Stimulated activated CD8-positive, alpha-beta memory T cell treated with anti-CD3 and anti-CD28 coated beads, Interleukin-12 subunit alpha, Interleukin-12 subunit beta, amount 100 ng/mL, for 1 hour (primary cell): ENCODE measurements around the gene PRKCE.

Experiments
- DNase-seq: peaks from one replicate; pipeline ENCODE4 v3.0.0-alpha.2; 2020; ENCODE audit warnings: low read depth

PRKCE gene

DNA sequence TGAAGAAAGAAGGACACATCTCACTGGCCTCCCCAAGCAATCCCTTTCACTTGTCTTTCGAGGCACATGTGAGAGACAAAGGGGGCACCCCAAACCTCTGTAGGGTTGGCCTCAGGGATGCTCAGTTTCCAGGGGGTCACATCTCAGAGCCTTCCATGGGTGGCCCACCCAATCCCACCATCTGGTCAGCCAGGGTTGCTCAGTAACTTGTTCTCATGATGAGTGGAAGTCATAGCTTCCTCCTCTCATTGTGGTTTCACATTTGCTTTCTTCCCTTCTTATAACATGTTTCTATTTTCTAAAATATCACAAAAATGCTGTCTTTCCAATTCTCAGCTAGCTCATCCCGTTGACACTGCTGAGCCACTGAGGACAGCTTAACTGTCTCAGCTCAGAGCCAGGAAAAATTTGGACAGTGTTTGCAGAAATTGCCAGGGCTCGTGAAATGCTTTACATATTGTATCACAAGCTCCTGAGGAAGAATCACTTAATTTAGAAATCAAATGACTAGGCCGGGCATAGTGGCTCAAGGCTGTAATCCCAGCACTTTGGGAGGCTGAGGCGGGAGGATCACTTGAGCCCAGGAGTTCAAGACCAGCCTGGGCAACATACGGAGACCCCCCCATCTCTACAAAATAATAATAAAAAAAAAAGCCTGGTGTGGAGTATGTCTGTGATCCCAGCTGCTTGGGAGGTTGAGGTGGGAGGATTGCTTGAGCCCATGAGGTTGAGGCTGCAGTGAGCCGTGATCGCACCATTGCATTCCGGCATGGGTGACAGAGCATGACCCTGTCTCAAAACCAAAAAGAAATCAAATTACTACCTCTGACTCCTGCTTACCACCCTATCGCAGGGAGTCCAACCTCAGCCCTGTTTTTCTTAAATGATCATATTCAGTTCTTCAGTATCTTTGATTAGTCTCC lies 129.3 kb downstream of the PRKCE start:
- no peak for DNase-seq

DNA sequence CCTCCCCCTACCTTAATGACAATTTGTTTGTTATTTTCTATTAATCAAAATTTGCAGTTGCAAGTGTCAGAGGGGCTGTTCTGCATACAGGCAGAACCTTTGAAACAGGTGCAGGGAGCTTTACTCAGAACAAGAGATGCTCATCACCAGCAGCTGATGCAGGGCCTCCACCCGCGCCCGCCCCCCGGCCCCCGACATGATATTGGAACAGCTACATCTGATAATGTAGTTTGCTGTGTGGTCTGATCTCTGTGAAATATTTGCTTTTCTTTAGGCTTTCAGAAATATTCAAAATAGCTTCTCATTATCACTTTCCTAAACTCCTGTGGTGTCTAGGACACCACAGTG lies 130.0 kb downstream of the PRKCE start:
- DNase-seq = no peak

DNA sequence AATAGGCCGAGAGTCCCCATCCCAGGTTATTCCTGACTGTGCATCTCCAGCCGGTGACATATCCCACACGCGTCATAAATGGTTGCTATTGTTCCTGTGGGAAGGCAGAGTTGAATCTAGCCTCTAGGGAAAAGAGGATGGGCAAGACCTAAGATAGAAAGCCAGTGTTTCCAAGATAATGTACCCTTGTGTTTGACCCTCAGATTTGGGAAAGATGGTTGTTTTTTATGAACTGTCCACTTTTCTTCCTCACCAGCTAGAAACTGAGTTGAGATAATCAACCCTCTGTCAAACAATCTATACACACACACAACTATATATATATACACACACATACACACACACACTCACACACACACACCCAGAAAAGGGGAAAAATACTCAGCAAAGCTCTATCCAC lies 131.0 kb downstream of the PRKCE start:
- DNase-seq = no peak

DNA sequence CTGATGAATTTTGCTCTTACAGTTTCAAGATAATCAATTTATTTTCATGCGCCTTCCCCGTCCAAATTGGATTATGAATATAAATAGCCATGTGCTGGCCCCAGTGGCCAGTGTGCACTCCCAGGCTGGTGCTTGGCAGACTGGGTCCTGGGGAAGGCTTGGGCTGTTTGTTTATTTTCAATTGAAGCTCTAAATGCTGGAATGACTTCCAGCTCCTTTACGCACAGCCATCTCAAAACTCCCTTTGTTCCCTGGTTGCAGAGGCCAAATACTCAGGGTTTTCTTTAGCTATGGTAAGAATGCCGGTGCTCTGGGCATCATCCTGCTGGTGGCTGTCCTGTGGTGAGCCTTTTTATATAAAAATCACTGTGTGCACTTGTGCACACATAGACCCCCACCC lies 131.5 kb downstream of the PRKCE start:
- no peak for DNase-seq

DNA sequence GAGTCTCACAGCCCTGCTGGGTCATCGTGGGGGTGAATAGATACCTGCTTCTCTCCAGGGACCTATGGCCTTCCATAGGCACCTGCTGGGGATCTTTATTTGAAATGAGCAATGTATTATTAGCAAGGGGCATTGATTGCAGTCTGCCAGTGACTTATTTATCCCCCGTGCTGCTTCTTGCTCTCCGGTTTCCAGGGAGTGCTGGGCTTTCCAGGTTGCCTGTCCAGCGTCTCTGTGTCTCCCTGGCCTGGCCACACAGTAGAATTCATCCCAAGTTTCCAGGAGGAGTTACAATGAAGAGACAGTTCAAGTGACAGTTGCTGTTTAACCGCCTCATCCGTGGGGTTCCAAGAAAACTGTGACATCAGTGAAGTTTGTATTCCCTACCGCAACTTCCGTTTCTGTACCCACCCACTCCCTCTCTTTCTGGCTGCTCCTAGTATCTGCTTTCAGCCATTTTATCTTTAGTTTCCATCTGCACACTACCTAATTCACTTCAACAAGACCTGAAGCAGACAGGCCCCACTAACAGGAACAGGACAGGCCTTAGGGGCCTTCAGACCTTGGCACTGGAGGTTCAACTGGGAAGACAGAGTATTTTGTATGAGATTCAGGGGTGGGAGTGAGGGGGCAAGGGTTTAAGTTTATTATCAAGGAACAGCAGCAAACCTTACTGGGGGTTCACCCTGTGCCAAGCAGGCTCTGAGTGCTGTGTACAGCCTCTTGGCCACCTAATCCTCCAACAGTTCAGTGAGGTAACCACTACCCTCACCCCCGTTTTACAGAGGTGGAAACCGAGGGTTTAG lies 134.8 kb downstream of the PRKCE start:
- DNase-seq = no peak

DNA sequence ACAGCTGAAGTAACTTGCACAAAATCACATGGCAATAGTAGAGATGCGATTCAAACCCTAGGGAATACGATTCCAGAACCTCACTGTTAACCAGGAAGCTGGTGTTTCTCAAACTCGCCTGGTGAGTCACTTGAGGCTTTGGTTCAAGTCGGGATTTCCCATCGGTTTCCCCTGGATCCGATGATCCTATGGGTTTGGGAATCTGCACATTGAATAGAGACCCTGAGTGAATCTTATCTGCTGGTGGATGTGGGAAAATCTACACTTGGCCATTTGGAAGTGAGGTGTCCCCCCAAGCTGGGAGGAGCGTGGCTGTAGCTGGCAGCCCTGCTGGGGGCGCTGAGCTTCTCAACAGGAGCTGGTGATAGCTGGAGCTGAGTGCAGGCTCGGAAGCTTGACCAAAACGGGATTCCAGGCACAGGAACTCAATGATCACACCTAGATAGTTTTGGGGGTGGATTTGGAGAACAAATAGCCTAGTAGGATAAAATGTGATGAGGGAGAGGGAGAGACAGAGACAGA lies 135.4 kb downstream of the PRKCE start:
- DNase-seq = no peak

DNA sequence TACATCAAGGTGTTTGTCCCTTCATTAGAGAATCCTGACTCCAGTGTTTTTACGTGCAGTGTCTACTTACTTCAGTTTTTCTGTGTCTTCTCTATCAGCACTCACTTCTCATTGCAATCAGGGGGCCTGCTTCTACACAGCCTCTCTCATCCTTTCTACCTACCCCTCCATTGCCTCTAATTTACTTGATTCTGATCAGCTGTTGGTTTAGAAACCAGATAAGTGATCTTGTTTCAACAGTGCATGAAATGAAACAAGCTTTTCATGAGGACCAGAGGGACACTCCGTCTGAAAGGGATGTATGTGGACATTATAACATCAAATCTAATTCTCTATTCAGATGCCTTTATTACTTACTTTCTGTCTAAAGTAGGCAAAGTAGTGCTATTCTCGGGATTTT lies 136.9 kb downstream of the PRKCE start:
- DNase-seq = no peak

DNA sequence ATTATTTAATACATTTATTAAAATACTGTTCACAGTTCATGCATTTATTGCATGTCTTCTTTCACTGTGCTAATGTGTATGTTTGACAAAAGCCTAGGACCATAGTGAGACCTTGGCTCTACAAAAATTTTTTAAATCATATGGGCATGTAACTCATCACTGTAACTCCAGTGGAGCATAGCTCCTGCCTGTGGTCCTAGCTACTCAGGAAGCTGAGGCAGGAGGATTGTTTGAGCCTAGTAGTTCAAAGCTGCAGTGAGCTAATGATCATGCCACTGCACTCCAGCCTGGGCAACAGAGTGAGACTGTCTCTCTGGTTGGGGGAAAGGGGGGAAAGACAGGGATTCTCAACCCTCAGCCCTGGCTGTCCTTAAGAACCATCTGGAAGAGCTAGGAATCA lies 137.8 kb downstream of the PRKCE start:
- no peak for DNase-seq

DNA sequence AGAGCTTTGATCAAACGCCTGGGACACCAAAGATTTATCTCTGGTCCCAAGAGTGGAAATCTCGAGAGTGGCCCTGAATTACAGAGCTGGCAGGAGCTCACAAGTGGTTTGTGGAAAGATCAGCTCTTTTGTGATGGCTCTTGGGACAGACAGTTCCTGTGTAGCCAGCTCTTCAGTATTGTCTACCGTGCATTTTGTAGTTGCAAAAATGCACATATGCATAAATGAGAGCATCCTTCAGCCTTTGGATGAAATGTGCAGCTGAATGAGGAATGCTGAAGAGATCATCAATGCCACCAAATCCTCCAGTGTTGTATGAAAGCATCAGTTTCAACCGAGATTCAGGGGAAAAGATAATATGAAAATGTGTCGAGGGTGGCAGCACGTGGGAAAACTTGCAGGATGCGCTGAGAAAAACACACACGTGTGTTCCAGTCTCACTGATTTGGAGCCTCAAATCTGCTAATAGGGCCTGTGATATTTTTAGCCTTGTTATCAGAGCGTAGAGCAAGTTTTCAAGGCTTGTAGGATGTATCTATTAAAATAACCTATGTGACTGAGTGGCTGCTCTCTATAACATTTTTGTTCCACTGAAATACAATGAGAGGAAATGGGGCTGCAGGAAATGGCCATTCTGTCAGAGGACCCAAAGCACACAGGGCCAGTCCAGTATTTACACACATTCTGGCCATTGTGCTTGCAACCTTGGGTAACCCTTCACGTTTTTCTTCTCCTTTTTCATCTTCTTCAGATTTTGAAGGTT lies 138.7 kb downstream of the PRKCE start:
- no peak for DNase-seq

DNA sequence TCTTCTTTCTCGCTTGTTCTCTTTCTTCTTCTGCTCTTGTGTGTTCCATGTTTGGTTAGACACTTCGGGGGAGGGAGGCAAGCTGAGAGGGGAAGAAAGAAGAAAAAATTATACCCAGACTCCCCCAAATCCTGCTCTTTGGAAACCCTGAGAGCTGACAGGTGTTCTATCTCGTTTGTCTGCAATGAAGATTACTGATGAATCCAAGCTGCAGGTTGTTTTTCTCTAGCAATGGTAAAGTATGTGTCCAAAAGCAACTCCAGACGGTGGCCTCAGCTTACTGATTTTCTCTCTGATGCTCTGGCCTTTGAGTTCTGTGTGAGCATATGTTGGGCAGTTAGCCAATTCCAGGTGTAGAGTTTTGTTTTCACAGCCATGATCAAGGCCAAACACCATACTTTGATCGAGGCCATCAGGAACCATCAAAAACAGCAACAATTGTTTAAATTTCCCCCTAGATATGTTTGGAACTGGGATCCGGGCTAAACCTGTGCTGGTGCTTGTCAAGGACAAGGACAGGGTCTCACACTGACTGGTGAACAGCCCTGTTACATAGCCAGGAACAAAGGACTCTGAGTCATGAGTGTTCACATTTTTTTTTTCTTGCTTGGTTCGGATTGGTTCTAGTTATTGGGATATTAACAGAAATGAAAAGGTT lies 142.0 kb downstream of the PRKCE start:
- DNase-seq = no peak

DNA sequence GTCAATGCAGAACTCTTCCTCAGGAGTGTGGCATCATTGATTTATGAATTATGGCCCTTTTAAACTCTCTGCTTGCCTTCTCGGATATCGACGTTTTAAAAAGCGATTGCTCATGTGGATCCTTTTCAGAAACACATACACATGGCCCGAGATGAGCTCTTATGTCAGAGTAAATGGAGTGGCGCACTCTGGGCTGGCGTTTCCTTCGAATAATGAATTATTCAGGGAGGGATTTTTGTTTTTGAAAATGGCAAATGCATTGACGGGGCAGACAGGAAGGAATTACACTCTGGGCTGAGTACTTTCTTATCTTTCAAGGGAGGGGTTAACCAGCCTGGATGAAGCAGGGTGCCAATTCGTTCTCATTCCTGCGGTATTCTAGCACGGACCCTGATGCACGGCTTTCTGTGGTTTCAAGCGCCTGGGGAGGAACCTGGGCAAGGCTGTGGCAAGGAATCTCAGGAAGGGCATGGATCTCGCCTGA lies 142.7 kb downstream of the PRKCE start:
- DNase-seq = no peak

DNA sequence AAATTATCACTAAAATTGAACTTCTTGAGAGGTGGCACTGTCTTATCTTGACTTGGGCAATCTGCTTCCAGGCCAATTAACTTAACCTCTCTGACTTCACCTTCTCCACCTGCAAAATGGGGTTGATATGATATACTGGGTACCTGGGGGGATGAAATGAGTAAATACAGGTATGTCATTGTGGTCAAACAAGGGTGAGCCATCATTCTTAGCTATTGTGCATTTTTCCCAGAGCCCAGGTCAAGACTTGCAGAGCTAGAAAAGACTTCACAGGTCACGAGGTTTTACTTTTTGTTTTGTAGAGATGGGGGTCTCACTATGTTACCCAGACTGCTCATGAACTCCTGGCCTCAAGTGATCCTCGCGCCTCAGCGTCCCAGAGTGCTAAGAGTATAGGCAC lies 145.0 kb downstream of the PRKCE start:
- DNase-seq = no peak

DNA sequence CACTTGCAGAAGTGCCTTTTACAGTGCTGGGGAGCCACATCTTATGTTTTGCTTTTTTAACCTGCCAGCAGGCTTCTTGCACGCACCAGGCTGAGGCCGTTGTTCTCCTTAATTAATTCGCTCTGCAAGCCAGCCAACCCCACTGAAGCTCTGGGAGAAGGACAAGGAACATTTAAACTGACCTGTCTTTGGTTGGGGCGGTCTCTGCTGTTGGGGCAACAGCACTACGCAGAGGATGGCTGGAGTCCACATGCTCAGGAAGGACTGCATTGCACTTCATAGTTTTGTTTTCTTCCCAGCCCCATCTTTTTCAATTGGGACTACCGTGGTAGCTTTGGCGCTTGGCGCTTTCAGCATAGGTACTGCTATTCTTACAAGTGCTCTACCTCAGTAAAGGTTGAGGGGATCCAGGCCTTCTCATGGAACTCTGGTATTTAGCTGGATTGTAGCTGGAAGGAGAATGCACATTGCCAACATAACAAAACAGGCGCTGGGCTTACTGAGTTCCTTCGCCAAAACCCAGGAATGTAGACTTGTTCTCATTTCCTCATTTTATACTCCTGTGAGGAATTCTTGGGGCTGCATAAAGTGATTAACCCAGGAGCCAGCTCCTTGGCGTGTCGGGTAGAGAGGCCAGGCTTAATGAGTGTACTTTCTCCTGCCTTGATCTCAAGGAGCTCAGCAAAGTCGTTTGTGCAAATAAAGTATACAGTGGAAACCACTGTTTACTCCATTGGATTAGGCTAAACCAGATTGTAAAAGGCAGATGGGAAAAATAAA lies 146.2 kb downstream of the PRKCE start:
- DNase-seq = no peak

DNA sequence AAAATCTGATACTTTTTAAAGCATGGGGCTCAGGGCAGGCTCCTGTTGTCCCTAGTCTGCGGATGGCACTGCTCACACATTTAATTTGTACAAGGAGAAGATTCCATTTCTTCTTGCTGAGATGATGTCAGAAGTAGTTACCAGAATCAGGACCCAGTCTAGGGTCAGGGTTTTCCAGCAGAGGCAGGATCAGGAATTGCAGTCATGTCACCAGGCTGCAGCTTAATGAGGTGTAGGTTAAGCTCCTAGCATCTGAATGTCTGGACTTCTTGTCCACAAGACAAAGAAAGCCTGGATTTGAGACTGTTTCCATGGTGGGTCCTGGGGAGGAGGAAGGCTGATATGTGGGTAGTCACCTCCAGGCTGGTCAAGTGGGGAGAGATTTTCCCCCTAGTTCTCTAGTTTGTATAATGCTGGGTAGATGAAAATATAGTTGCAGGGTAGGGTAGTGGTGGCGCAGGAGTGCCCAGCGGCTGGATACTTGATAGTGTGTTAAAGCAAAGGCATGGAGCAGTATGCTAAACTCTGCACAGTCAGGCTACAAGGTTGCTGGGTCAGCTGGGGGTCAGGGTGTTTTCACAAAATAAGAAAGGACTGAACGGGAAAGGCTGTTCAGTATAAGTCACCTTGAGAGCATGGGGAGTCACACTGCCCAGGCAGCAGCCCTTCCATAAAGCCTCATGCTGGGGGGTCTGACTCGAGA lies 148.4 kb downstream of the PRKCE start:
- no peak for DNase-seq

DNA sequence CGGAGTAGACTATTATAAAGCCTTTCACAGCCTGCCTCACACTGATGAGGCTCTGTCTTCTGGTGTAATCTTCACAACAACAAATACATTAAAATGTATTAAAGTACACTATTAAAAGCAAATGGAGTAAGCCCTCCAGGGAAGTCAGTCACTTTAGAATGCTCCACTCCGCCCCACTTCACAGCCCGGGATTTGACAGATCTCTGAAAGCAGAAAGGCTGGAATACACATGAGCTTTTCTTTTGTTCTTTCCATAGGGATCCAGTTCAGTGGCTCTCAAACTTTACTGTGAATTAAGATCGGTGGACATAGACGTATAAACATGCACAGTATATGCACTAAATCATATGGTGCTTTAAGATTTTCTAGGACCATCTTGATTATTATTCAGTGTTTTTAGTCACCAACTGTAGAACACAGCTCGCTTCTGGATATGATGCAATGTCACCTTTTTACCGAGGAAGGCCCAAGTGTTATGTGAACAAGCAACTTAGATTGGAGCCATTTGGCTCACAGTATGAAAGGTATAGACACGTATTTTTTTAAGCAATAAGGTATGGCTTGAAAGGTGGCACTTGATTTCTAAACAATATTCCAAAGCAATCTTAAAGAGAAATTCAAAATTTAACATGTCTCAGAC lies 151.1 kb downstream of the PRKCE start:
- DNase-seq = no peak

DNA sequence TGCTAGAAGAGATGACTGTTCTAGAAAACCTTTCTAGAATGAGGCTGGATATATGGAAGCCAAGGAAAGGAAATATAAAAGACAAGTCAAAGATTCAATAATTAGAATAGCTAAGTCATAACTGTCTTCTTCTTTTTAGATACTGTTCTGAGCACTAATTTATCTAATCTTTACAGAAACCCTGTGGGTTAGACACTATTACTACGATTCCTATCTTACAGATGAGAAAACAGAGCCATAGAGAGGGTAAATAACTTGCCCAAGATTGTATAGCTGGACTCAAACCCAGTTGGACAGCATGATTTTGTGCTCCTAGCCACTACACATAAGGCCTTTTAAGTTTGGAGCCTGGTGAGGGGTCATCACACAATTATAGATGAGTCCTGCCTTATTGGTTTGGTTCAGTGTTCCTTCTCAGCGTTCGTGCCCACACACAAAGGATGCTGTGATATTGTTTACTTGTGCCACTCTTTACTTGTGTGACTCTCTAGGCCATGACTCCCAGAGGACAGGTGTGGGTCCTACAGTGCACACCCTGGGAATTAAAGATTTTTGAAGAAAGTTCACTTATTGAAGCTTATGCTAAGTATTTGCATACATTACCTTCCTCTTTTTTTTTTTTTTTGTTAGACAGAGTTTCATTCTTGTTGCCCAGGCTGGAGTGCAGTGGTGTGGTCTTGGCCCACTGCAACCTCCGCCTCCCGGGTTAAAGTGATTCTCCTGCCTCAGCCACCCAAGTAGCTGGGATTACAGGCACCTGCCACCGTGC lies 153.7 kb downstream of the PRKCE start:
- DNase-seq = no peak

DNA sequence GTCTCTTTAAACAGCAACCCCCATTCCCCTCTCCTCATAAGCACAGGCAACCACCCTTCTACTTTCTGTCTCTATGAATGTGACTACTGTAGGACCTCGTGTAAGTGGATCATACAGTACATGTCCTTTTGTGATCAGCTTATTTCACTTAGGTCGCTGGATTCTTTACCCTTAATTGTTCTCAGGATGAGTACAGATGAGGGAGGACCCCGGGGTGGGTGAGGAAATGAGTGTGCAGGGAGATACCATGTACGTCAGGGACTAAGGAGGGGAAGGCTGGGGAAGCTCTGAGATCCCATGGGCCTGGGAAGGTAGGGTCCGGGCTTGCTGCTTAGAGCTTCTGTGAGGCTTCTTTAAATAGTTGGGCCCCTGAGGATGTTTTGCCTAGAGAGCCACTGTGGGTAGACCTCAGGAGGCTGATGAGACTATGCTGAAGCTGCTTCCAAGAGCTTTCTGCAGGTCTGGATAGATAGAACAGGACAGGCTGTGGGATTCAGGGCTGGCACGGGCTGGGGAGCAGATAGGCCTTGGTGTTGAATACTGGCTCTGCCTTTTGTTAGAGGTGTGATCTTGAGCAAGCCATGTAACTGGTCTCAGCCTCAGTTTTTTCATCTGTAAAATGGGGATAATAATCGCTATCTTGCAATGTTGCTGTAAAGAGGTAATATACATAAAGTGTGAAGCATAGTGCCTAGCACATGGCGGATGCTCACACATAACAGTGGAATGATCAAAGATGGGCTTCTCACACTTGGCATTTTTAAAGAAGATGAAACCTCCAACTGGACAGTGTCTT lies 155.3 kb downstream of the PRKCE start:
- DNase-seq = no peak

DNA sequence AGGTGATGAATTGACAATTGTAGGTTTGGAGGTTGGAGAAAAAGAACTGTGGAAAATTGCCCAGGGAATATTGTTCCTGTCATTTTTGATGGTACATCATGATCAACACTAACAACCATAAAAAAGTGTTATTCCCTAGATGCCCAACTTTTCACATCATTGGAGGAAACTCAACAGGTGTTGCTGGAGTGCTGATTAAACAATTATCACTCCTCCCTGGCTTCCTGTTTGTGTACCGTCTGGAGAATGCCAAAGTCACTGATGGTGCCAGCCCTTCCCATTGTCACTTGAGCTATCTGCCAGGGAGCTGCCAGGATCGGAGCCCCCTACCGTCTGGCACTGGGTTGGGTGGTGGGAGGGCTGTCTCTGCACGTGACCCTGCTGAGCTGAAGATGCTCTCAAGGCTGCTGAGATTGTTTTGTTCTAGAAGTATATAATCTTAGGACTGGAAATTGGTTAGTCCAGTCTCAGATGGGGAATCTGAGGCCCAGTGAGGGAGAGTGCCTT lies 156.9 kb downstream of the PRKCE start:
- DNase-seq = no peak
